C4-2B (cell line): ENCODE measurements around the gene SP140L.

ENCODE experiments used
- ZFX ChIP-seq: fragments of 450-650 bp; IDR thresholded peaks from 2 replicates; pipeline ENCODE4 v1.6.1; 2017
- TF ChIP-seq, protein P1 (sequence below): fragments of 450-650 bp; conservative IDR thresholded peaks from 2 replicates; pipeline ENCODE4 v1.5.1; 2017; ENCODE audit warnings: mild to moderate bottlenecking

DNA sequence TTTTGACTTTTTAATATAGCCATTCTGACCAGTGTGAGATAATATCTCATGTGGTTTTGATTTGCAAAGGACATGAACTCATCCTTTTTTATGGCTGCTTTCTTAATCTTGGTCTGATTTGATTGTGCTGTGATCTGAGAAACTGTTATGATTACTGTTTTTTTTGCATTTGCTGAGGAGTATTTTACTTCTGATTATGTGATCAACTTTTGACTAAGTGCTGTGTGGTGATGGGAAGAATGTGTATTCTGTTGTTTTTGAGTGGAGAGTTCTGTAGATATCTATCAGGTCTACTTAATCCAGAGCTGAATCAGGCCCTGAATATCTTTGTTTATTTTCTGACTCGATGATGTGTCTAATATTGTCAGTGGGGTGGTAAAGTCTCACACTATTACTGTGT is 16.8 kb downstream of the SP140L start:
- TF ChIP-seq, protein P1, sequence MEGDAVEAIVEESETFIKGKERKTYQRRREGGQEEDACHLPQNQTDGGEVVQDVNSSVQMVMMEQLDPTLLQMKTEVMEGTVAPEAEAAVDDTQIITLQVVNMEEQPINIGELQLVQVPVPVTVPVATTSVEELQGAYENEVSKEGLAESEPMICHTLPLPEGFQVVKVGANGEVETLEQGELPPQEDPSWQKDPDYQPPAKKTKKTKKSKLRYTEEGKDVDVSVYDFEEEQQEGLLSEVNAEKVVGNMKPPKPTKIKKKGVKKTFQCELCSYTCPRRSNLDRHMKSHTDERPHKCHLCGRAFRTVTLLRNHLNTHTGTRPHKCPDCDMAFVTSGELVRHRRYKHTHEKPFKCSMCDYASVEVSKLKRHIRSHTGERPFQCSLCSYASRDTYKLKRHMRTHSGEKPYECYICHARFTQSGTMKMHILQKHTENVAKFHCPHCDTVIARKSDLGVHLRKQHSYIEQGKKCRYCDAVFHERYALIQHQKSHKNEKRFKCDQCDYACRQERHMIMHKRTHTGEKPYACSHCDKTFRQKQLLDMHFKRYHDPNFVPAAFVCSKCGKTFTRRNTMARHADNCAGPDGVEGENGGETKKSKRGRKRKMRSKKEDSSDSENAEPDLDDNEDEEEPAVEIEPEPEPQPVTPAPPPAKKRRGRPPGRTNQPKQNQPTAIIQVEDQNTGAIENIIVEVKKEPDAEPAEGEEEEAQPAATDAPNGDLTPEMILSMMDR, result no peak
- TF ChIP-seq ZFX, result no peak
